Hippocampal formation (tissue), 2 donors: Measurements from ENCODE around the gene WDR1.

Experiments used
- DNase-seq, 2 donors: peaks; one replicate each; lab custom pipeline; 2025; lab: John Stamatoyannopoulos, UW

The WDR1 gene

GRCh38 chr4:10114147-10114546 is 2.5 kb downstream of the WDR1 start:
- DNase-seq, result no peak

GRCh38 chr4:10113362-10114047 is 3.1 kb downstream of the WDR1 start:
- no peak for DNase-seq

DNA sequence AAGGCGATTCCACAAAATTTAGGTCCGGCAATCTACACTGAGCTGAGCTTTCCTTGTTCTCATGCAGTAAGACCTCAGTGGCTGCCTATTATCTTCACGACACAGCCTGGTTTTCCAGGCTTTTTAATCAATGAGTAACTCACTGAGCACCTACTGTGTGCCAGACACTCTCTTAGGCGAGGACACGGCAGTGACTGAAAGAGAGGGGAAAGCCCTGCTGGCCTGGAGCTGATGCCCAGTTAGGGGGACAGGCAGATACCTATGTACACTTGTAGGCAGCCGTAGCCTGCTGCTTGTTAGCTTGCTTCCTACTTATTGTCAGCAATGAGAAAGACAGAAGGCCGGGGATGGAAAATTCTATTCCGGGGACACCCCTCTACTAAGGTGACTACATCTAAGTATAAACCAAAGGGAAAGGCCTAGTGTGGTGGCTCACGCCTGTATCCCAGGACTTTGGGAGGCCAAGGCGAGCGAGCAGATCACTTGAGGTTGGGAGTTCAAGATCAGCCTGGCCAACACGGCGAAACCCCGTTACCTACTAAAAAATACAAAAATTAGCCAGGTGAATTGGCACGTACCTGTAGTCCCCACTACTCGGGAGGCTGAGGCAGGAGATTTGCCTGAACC is 3.8 kb downstream of the WDR1 start:
- no peak for DNase-seq

DNA sequence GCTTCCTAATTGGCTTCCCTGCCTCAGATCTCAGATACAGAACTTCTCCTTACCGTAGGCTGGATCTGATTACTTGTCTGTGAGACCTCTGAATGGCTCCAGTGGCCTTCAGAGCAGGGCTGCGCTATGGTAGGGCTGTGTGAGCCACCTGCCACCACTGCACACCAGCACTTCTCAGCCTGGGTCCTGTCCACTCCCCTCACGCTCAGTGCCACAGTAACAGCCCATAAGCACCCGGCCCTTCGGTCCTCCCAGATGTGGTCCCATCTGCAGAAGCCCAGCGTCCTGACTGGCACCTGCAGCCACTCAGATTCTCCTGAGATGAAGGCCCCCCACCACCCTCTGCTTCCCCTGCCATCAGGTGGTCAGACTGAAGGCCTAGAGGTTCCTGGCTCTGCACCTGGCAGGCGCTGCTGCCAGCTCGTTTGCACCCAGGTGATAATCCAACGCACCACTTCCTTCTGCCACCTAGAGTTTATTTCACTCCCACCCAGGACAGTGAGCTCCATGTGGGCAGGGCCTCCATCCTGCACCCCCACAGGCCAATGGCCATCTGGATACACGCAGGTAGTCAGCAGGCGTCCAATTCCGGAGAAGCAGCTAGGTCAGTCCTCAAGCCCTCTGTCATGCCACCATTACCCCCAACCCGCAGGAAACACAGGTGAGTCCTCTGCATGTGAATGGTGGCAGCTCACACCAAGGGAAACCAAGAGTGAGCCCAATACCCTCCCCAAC is 5.4 kb downstream of the WDR1 start:
- no peak for DNase-seq

DNA sequence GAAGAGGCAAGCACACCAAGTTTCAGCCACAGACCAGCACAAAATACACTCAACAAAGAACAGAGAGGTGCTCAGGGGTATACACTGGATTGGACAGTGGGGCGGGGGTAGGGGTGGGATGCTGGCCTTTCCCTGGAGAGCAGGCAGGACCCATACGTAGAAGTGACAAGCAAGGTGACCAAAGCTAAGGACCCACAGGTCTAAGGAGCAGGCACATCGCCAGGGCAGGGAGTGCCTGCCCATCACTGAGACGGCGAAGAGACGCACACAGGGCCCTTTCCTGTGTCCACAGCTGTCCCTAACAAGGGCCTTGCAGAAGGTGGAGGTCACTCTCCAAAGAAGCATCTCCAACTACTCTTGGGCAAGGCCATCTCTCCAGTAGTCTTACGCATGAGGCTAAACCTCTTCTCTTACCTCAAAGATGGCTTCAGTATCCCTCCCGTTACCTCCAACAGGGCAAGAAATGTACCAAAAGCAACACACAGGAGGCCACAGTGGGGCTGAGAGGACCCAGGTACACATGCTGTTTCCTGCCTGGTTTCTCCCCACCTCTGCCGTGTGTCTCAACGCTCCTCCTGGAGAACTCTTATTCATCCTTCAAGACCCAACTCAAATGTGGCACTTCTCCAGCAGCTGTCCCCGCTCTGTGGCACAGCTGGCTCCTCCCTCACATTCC is 6.5 kb downstream of the WDR1 start:
- DNase-seq, result no peak

DNA sequence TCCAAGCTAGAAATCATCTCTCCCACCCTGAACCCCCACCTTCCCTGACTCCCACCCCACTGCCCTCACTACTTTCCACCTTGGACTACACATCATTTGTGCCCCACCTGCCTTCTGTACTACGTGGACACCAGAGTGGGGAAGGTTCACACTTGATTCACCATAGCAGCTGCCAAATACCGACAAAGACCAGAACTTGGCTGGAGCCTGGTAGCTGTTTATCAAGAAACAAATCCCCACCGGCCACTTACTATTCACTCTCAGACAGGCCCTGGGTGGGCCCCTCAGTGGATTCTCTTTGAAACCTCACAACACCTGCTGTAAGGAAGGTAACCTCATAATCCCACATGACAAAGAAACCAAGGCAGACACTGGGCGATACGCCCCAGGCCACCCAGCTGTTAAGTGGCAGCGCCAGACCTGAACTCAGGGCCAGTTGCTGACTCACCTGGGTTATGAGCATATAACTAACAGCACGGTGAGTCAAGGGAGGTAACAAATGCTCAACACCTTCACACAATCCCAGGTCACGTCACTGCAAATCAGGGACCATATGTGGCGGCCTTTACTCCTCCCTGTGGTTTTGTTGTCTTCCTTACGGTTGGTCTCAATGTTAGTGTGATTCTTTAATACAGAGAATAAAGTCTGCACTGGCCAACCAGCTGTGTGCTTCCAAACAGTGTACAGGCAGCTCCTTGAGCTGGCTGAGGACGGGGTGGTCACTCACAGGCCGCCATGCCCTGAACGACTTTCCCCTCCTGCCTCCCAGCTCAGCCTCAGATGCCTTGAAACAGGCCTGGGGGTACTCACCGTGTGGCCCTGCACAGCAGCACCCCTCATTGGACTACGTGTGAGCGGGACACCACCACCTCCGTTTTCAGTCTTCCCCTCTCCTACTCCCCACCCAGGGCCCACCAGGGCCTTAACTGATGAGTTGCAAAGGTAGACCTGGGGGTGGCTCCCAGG is 7.5 kb downstream of the WDR1 start:
- DNase-seq, result no peak

DNA sequence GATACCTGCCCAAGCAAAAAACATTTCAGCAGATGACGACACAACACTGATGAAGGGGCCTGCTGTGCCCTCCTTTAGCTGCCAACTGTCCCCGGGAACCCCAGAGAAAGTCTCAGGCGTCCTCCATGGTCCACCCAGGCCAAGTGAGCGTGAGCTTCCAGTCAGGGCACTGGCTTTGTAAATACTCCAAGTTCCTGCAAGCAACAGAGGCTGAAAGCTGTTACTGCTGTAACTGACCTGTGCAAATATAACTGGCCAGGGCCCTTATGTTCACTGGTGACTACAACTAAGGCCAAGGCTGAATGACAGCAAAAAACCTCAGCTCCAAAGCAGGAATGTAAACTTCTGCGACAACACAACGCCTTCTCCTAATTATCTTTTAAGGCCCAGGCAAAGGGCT is 8.2 kb downstream of the WDR1 start:
- DNase-seq, result no peak

- DNase-seq, result no peak
Observed at GRCh38 chr4:10107111-10108091, 9.2 kb downstream of the WDR1 start.

DNA sequence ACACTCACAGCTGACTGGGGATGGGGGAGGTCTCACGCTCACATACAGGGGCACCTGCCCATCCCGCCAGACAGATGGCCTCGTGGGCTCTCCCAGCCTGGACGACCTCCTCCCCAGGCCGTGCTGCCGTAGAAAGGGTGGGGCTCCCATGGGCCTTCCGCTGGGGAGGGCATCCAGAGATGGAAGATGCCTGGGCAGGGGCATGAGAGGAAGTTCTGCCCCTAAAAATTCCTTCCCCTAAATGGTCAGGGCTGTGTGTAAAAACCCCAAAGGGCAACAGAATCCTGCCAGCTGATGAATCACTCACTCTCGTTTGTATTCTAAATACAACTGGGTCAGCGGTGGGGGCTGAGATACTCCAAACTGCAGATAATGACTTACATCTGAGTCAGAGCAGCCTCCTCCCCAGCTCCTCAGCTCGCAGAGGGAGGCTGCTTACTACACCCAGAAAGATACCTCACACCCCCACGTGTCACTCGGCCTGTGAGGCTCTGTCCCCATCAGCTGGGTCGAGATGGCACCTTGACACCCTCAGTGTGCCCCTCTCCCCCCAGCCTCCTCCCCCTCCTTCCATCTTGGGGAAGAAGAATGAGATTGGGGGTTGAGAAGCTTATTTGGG is 10.1 kb downstream of the WDR1 start:
- DNase-seq, result peak in 1 of 2 donors; percentile 34

DNA sequence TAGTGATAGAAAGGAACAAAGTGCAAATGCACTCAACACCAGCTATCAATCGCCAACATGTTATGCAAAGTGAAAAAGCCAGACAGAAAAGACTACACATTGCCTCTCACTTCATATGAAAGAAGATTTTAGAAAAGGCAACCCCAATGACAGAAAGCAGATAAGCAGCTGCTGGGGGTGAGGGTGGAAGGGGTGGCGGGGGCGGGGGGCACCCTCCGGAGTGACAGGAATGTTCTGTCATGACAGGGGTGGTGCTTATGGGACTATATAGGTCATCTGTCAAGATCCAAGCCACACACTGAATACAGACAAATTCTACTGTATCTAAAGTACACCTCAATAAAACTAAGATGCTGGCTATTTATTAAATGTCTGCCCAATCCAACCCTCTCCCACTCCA is 10.7 kb downstream of the WDR1 start:
- no peak for DNase-seq

DNA sequence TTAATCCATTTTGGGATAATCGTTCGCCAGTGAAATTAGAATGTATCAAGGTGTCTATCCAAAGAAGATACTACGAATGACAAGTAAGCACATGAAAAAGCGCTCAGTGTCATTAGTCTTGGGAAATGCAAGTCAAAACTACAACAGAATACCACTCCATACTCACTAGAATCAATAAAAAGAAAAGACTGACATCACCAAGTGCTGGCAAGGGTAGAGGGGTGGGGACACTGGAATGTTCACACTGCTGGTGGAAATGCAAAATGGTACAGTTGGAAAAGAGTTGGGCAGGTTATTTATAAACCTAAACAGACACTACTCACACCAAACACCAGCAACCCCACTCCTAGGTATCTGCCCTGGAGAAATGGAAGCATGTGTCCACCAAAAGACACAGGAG is 11.2 kb downstream of the WDR1 start:
- DNase-seq, result no peak

GRCh38 chr4:10104991-10105276 is 11.7 kb downstream of the WDR1 start:
- DNase-seq, result no peak

DNA sequence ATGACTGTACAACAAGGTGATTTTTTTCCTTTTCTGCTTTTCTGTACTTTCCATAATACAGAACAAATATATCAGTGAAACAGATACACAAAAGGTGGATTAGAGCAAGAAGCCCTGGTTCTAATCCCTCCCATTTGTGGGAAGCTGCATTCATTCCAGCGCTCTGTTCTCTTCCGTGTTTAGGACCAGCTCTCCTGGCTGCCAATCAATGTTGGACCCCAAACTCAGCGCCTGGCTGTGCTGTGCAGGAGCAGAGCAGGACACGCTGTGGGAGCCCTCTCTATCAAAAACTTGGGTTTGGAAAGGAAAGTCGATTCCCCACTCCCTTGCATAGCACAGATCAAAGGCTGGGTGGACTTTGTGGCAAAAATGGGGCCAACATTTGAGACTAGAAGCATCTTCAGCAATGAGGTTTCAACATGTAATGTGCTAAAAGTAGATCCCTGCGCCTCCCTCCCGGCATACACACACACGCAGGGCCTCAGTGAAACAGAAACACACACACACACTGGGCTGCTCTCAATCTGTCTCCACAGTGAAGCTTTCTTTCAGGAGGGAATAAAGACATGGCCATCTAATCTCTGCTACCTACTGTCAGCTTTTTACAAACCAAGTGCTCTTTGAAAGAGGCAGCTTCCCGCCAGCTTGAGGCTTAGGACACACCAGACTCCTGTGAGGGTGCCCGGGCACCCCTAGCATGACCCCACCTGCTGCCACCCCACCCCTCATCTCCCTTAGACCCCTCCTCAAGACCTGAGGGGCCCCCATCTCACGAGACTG is 12.2 kb downstream of the WDR1 start:
- DNase-seq, result no peak

DNA sequence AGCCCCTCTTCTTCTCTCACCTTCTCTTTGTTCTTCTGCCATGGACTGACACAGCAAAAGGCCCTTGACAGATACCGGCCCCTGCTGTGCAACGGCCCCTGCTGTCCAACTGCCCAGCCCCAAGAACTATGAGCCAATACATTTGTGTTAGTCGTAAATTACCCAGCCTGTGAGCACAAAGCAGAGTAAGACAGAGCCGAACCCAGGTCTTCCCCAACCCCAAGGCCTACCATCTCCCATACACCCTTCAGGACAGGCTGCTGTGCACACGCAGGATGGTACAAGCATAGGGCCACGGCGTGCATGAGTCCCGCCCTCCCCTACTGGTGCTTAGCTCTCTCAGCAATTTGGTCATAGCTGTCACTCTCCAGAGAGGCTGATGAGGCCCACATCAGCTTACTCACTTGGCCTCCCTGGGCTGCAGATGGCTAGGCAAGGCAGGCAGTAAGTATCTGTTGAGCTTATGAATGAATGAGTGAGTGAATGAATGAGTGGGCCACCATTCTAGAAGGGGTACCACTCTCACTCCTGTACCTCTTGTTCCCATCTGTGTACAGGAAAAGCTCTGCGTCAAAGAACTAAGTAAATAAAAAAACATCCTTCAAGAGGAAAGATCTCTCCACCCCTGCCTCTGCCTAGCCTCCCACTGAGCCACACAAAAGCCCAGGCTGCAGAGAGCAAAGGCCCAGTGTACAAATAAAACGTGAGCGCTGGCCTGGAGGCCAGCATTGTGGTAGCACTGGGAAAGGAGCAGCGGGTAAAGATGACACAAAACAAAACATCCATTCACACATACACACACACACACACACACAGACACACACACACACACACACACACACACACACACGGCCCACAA is 13.9 kb downstream of the WDR1 start:
- no peak for DNase-seq

GRCh38 chr4:10101671-10102473 is 14.7 kb downstream of the WDR1 start:
- DNase-seq, result no peak

DNA sequence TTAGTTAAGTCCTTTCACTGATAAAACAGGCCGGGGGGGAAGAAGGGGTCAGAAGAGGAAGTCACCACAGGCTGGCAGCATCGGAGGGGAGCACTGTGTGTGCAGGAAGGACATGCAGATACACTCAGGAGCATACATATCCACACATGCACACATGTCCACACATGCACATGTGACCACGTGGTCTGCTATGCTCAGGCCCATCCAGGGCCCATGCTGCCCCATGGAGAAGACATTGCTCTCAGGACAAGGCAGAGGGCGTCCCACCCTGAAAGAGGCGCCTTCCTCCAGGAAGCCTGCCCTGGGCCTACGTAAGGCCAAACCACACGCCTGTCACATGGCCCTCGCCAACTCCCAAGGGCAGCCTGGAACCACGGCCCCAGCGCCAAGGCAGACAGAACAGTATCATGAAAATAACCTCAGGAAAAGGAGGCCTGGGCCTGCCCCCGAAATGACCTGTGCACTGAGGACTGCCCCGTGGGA is 15.8 kb downstream of the WDR1 start:
- peak in 1 of 2 donors; percentile 42 for DNase-seq
